H9 (cell line): ENCODE measurements around the gene CCBE1. TPM values are rescaled to one million over a fixed set of nuclear protein-coding genes. Genes with fewer than 3 reads are reported as not detected.

Source experiments
- DNase-seq: peaks from one replicate; pipeline ENCODE4 v3.0.0-alpha.2; 2017
- H2AFZ ChIP-seq: one replicate; pipeline ENCODE4 v1.6.1; 2013; ENCODE audit warnings: mild to moderate bottlenecking, low read length, control low read depth, moderate library complexity
- H2AK5ac ChIP-seq: 2 replicates; pipeline ENCODE4 v1.6.1; 2013; ENCODE audit warnings: low read length, control low read depth, mixed read lengths; ENCODE audit not compliant: insufficient read length
- H2BK120ac ChIP-seq: one replicate; pipeline ENCODE4 v1.6.1; 2013; ENCODE audit warnings: low read depth, mild to moderate bottlenecking, low read length, control low read depth, inconsistent platforms; ENCODE audit not compliant: poor library complexity, severe bottlenecking
- H2BK12ac ChIP-seq: 2 replicates; pipeline ENCODE4 v1.6.1; 2013; ENCODE audit warnings: low read length, control low read depth, mixed read lengths, low read depth; ENCODE audit not compliant: insufficient read length
- H2BK15ac ChIP-seq: 2 replicates; pipeline ENCODE4 v1.6.1; 2013; ENCODE audit warnings: low read depth, low read length, control low read depth
- H2BK20ac ChIP-seq: one replicate; pipeline ENCODE4 v1.6.1; 2013; ENCODE audit warnings: low read depth, mild to moderate bottlenecking, low read length, control low read depth, inconsistent platforms; ENCODE audit not compliant: poor library complexity, severe bottlenecking
- H2BK5ac ChIP-seq: 2 replicates; pipeline ENCODE4 v1.6.1; 2013; ENCODE audit warnings: low read length, control low read depth, mixed read lengths; ENCODE audit not compliant: insufficient read length
- H3K14ac ChIP-seq: 2 replicates; pipeline ENCODE4 v1.6.1; 2013; ENCODE audit warnings: low read length, control low read depth; ENCODE audit not compliant: insufficient read depth
- H3K18ac ChIP-seq: 2 replicates; pipeline ENCODE4 v1.6.1; 2013; ENCODE audit warnings: low read depth, mild to moderate bottlenecking, mixed read lengths, low read length, control low read depth; ENCODE audit not compliant: insufficient read length
- H3K23ac ChIP-seq: 2 replicates; pipeline ENCODE4 v1.6.1; 2013; ENCODE audit warnings: low read length, control low read depth, mixed read lengths, low read depth; ENCODE audit not compliant: insufficient read length
- H3K23me2 ChIP-seq: 2 replicates; pipeline ENCODE4 v1.6.1; 2013; ENCODE audit warnings: low read depth, mild to moderate bottlenecking, mixed read lengths, low read length, control low read depth; ENCODE audit not compliant: insufficient read length, poor library complexity, severe bottlenecking
- H3K27ac ChIP-seq: 2 replicates; pipeline ENCODE4 v1.5.1; 2013; ENCODE audit warnings: low read length, control low read depth, mixed read lengths, low read depth; ENCODE audit not compliant: insufficient read length
- H3K27me3 ChIP-seq: 2 replicates; pipeline ENCODE4 v1.6.1; 2013; ENCODE audit warnings: low read length, control low read depth, inconsistent platforms; ENCODE audit not compliant: insufficient read depth
- H3K4ac ChIP-seq: 2 replicates; pipeline ENCODE4 v1.6.1; 2013; ENCODE audit warnings: low read depth, mild to moderate bottlenecking, control low read depth, inconsistent platforms, low read length, moderate library complexity
- H3K4me1 ChIP-seq: 2 replicates; pipeline ENCODE4 v1.6.1; 2013; ENCODE audit warnings: low read length, control low read depth, inconsistent platforms; ENCODE audit not compliant: insufficient read depth
- H3K4me2 ChIP-seq: 2 replicates; pipeline ENCODE4 v1.6.1; 2013; ENCODE audit warnings: low read length, control low read depth, mixed read lengths; ENCODE audit not compliant: insufficient read length, insufficient read depth
- H3K56ac ChIP-seq: 2 replicates; pipeline ENCODE4 v1.6.1; 2013; ENCODE audit warnings: low read depth, mild to moderate bottlenecking, mixed read lengths, low read length, control low read depth; ENCODE audit not compliant: insufficient read length
- H3K79me1 ChIP-seq: 2 replicates; pipeline ENCODE4 v1.6.1; 2013; ENCODE audit warnings: low read depth, mild to moderate bottlenecking, moderate library complexity, low read length, control low read depth, inconsistent platforms; ENCODE audit not compliant: insufficient read depth, poor library complexity, severe bottlenecking
- H3K79me2 ChIP-seq: 2 replicates; pipeline ENCODE4 v1.6.1; 2013; ENCODE audit warnings: low read length, control low read depth, inconsistent platforms; ENCODE audit not compliant: insufficient read depth
- H3K9ac ChIP-seq: 2 replicates; pipeline ENCODE4 v1.6.1; 2013; ENCODE audit warnings: low read length, control low read depth, mixed read lengths; ENCODE audit not compliant: insufficient read length; ENCODE audit errors: extremely low read depth
- H3K9me3 ChIP-seq: one replicate; pipeline ENCODE4 v1.6.1; 2013; ENCODE audit warnings: low read depth, low read length, inconsistent platforms; ENCODE audit not compliant: control insufficient read depth
- H3T11ph ChIP-seq: one replicate; pipeline ENCODE4 v1.6.1; 2013; ENCODE audit warnings: mild to moderate bottlenecking, low read length, control low read depth, inconsistent platforms
- H4K20me1 ChIP-seq: one replicate; pipeline ENCODE4 v1.6.1; 2013; ENCODE audit not compliant: control insufficient read depth, insufficient read length, insufficient read depth
- H4K5ac ChIP-seq: 2 replicates; pipeline ENCODE4 v1.6.1; 2013; ENCODE audit warnings: low read depth, mild to moderate bottlenecking, mixed read lengths, low read length, control low read depth; ENCODE audit not compliant: insufficient read length
- H4K8ac ChIP-seq: replicated peaks from 2 replicates; pipeline ENCODE4 v1.6.1; 2013; ENCODE audit warnings: low read length, control low read depth, mixed read lengths, low read depth; ENCODE audit not compliant: insufficient read length
- H4K91ac ChIP-seq: 2 replicates; pipeline ENCODE4 v1.6.1; 2013; ENCODE audit warnings: low read depth, mild to moderate bottlenecking, moderate library complexity, mixed read lengths, low read length, control low read depth; ENCODE audit not compliant: insufficient read length
- H3K27ac Mint-ChIP-seq, 3 experiments: 2 replicates in 2 of 3; 3 replicates in 1 of 3; pipeline ENCODE4 v1.8.0; 2020 to 2021; ENCODE audit warnings: mixed read lengths in 3 of 3, mild to moderate bottlenecking in 1 of 3, moderate library complexity in 1 of 3
- H3K27me3 Mint-ChIP-seq: 2 replicates; pipeline ENCODE4 v1.8.0; 2021; ENCODE audit warnings: low read depth, mild to moderate bottlenecking, moderate library complexity, mixed read lengths
- H3K36me3 Mint-ChIP-seq, 3 experiments: 2 replicates in 2 of 3; 3 replicates in 1 of 3; pipeline ENCODE4 v1.8.0; 2020 to 2021; ENCODE audit warnings: low read depth in 3 of 3, mixed read lengths in 3 of 3; ENCODE audit not compliant: insufficient read depth in 1 of 3
- H3K4me1 Mint-ChIP-seq, 2 experiments: 2 replicates each; pipeline ENCODE4 v1.8.0; 2020; ENCODE audit warnings: mixed read lengths in 2 of 2
- H3K4me3 Mint-ChIP-seq, 2 experiments: 2 replicates in 1 of 2; 3 replicates in 1 of 2; pipeline ENCODE4 v1.8.0; 2020 to 2021; ENCODE audit warnings: mild to moderate bottlenecking in 2 of 2, mixed read lengths in 2 of 2, moderate library complexity in 1 of 2
- H3K9me3 Mint-ChIP-seq, 2 experiments: 2 replicates in 1 of 2; 3 replicates in 1 of 2; pipeline ENCODE4 v1.8.0; 2020; ENCODE audit warnings: mild to moderate bottlenecking in 2 of 2, mixed read lengths in 2 of 2, moderate library complexity in 1 of 2
- CTCF ChIP-seq: fragments of 200-600 bp; sonication (generic); conservative IDR thresholded peaks from 3 replicates; pipeline ENCODE4 v1.8.0; 2021; ENCODE audit warnings: antibody characterized with exemption, mild to moderate bottlenecking
- WGBS: extraction: QIAGEN DNeasy Blood & Tissue Kit; methylation state at CpG from one replicate; pipeline ENCODE4 v1.1.7; 2013; ENCODE audit warnings: missing lambda C conversion rate, low lambda C conversion rate, mixed read lengths; ENCODE audit not compliant: insufficient read length; ENCODE audit errors: extremely low coverage; 5-methylcytosine and 5-hydroxymethylcytosine counted together
- total RNA-seq: library from RNA; stranded (reverse); gene quantifications from 2 replicates; pipeline ENCODE4 v1.2.1, GENCODE V29; 2021

CCBE1 gene
- total RNA-seq, 1 experiment from 2014 or later, result 0.39 TPM

DNA sequence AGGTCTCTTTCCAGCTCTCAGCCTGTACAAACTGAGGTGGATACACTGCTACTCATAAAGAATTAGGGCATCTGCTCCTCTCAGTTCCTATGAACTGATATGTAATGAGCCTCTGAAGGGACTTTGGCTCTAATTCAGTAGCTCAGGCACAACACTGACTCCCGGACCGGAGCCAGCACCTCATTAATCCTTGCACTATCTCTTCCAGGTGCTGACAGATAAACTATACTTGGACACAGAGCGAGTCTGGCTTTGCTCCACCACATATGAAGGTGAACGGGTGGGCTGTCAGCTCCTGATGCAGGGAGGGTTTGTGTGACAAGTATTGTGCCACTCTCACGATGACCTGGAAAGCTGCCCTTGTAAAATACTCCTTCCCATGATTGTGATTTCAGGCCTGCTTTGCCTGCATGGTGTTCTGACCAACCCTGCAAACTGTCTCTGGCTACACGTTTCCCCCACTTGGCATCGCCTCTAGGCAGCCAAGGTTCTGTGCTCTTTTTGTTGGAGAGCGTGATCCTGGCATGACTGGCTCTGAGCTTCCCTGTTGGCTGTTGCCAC, 226.6 kb downstream of the CCBE1 start:
- no peak overlapping the region for H2BK12ac ChIP-seq
- no peaks in the 10 kb centered on the region for H3K27me3 ChIP-seq
- no peak overlapping the region for H2BK5ac ChIP-seq
- H4K20me1 ChIP-seq, result no peaks in the 10 kb centered on the region
- no peak overlapping the region for H3K56ac ChIP-seq
- H3K4ac ChIP-seq, result no peak overlapping the region
- H2AFZ ChIP-seq, result no peak overlapping the region
- H3K23me2 ChIP-seq, result no peaks in the 10 kb centered on the region
- no peaks in the 10 kb centered on the region for H3K9me3 ChIP-seq
- no peak overlapping the region for H2BK120ac ChIP-seq
- H3K18ac ChIP-seq, result no peak overlapping the region
- no peaks in the 10 kb centered on the region; a peak in 1 of 5 replicates for H3K9me3 Mint-ChIP-seq
- H3K27ac ChIP-seq, result no peak overlapping the region
- no peak overlapping the region for H3K14ac ChIP-seq
- H4K8ac ChIP-seq, result no peak overlapping the region
- H3K23ac ChIP-seq, result no peak overlapping the region
- H3K4me1 ChIP-seq, result no peaks in the 10 kb centered on the region
- H3K79me1 ChIP-seq, result no peaks in the 10 kb centered on the region
- no peaks in the 10 kb centered on the region for H3K4me1 Mint-ChIP-seq
- H3K79me2 ChIP-seq, result no peaks in the 10 kb centered on the region
- no CpG with 5 or more reads among the region's 8 CpGs for WGBS
- H2BK15ac ChIP-seq, result no peak overlapping the region
- no peak overlapping the region for H4K5ac ChIP-seq
- H4K91ac ChIP-seq, result no peak overlapping the region
- no peak overlapping the region for H3K4me2 ChIP-seq
- H3K36me3 Mint-ChIP-seq, result no peaks in the 10 kb centered on the region
- H3K27me3 Mint-ChIP-seq, result peaks cover 3% of the 10 kb centered on the region
- no peak overlapping the region; a peak in 1 of 5 replicates for H3K4me3 Mint-ChIP-seq
- no peak overlapping the region for H3T11ph ChIP-seq
- no peak overlapping the region; a peak in 1 of 7 replicates for H3K27ac Mint-ChIP-seq
- H2BK20ac ChIP-seq, result no peak overlapping the region
- DNase-seq, result no peak
- H2AK5ac ChIP-seq, result no peak overlapping the region
- no peak overlapping the region for H3K9ac ChIP-seq
- TF ChIP-seq CTCF, result no peak
